Mesendoderm (in vitro differentiated cells): ENCODE measurements around the gene B4GALT6.
A peak's percentile ranks its signal among the peaks of the same experiment; 100 is the strongest.

Experiments used
- DNase-seq: peaks from one replicate; pipeline ENCODE4 v3.0.0; 2013
- H2AK5ac ChIP-seq: 2 replicates; pipeline ENCODE4 v1.6.1; 2013; ENCODE audit warnings: low read length, inconsistent platforms
- H2BK120ac ChIP-seq: 2 replicates; pipeline ENCODE4 v1.6.1; 2013; ENCODE audit warnings: low read depth, mild to moderate bottlenecking, low read length, moderate library complexity, mixed read lengths
- H2BK15ac ChIP-seq: replicated peaks from 2 replicates; pipeline ENCODE4 v1.6.1; 2013; ENCODE audit warnings: low read depth, mild to moderate bottlenecking, moderate library complexity
- H2BK5ac ChIP-seq: 2 replicates; pipeline ENCODE4 v1.6.1; 2013; ENCODE audit warnings: low read length, inconsistent platforms
- H3K18ac ChIP-seq: 2 replicates; pipeline ENCODE4 v1.6.1; 2013; ENCODE audit warnings: mild to moderate bottlenecking, low read length, mixed read lengths
- H3K23ac ChIP-seq: one replicate; pipeline ENCODE4 v1.6.1; 2013; ENCODE audit warnings: low read length
- H3K27ac ChIP-seq: 2 replicates; pipeline ENCODE4 v1.5.1; 2013; ENCODE audit warnings: low read depth, mild to moderate bottlenecking, inconsistent platforms, low read length, moderate library complexity
- H3K27me3 ChIP-seq: 2 replicates; pipeline ENCODE4 v1.6.1; 2013; ENCODE audit warnings: low read length, control low read depth, mild to moderate bottlenecking, inconsistent platforms; ENCODE audit not compliant: insufficient read depth, poor library complexity
- H3K36me3 ChIP-seq: 2 replicates; pipeline ENCODE4 v1.6.1; 2013; ENCODE audit warnings: low read length, inconsistent platforms; ENCODE audit not compliant: control insufficient read depth, insufficient read depth
- H3K4ac ChIP-seq: one replicate; pipeline ENCODE4 v1.6.1; 2013; ENCODE audit warnings: low read depth, mild to moderate bottlenecking, low read length, moderate library complexity
- H3K4me1 ChIP-seq: 2 replicates; pipeline ENCODE4 v1.6.1; 2013; ENCODE audit warnings: low read depth, low read length, inconsistent platforms; ENCODE audit not compliant: control insufficient read depth
- H3K4me2 ChIP-seq: 2 replicates; pipeline ENCODE4 v1.6.1; 2013; ENCODE audit warnings: low read length
- H3K4me3 ChIP-seq: 2 replicates; pipeline ENCODE4 v1.5.1; 2013; ENCODE audit warnings: mild to moderate bottlenecking, low read length
- H3K56ac ChIP-seq: one replicate; pipeline ENCODE4 v1.6.1; 2013; ENCODE audit warnings: low read length
- H3K79me1 ChIP-seq: 2 replicates; pipeline ENCODE4 v1.6.1; 2013; ENCODE audit warnings: low read length, inconsistent platforms
- H3K79me2 ChIP-seq: 2 replicates; pipeline ENCODE4 v1.6.1; 2013; ENCODE audit warnings: mild to moderate bottlenecking, low read length; ENCODE audit not compliant: control insufficient read depth, insufficient read depth
- H3K9ac ChIP-seq: 2 replicates; pipeline ENCODE4 v1.6.1; 2013; ENCODE audit warnings: low read length, inconsistent platforms
- H4K5ac ChIP-seq: one replicate; pipeline ENCODE4 v1.6.1; 2013; ENCODE audit warnings: low read length
- H4K8ac ChIP-seq: one replicate; pipeline ENCODE4 v1.6.1; 2013; ENCODE audit warnings: low read depth, mild to moderate bottlenecking, control low read depth, low read length, moderate library complexity
- WGBS: extraction: QIAGEN DNeasy Blood & Tissue Kit; methylation state at CpG from one replicate; pipeline ENCODE4 v1.1.7; 2013; ENCODE audit warnings: low lambda C conversion rate, missing lambda C conversion rate; ENCODE audit not compliant: insufficient coverage; ENCODE audit errors: extremely low coverage; 5-methylcytosine and 5-hydroxymethylcytosine counted together

B4GALT6 gene

GRCh38 chr18:31711365-31712172, 27.2 kb upstream of the B4GALT6 start:
- Histone ChIP-seq H3K9ac (no peak overlapping the region), H3K4me1 (no peaks in the 10 kb centered on the region), H3K79me1 (no peaks in the 10 kb centered on the region), H3K27me3 (no peaks in the 10 kb centered on the region), H2BK5ac (no peak overlapping the region), H3K4me2 (no peak overlapping the region), H3K27ac (no peak overlapping the region), H4K5ac (no peak overlapping the region), H3K4ac (no peak overlapping the region), H2AK5ac (no peak overlapping the region), H3K79me2 (no peaks in the 10 kb centered on the region), H3K56ac (no peak overlapping the region), H2BK15ac (no peak overlapping the region), H2BK120ac (no peak overlapping the region), H3K18ac (peak overlapping the region; percentile 24), H3K36me3 (no peaks in the 10 kb centered on the region), H3K23ac (no peak overlapping the region), H3K4me3 (no peak overlapping the region), H4K8ac (no peak overlapping the region)
- DNase-seq = no peak
- WGBS = no CpG with 5 or more reads among the region's 3 CpGs

- H3K4me3 ChIP-seq = no peak overlapping the region
- H2BK120ac ChIP-seq = no peak overlapping the region
- no peak overlapping the region for H3K18ac ChIP-seq
- H3K23ac ChIP-seq = no peak overlapping the region
- no peak overlapping the region for H3K4me2 ChIP-seq
- no peaks in the 10 kb centered on the region for H3K79me2 ChIP-seq
- H3K9ac ChIP-seq = no peak overlapping the region
- H3K4ac ChIP-seq = no peak overlapping the region
- no peaks in the 10 kb centered on the region for H3K27me3 ChIP-seq
- H3K36me3 ChIP-seq = no peaks in the 10 kb centered on the region
- DNase-seq = peak; percentile 31
- no peak overlapping the region for H2BK15ac ChIP-seq
- H2AK5ac ChIP-seq = no peak overlapping the region
- no peak overlapping the region for H3K27ac ChIP-seq
- H3K4me1 ChIP-seq = no peaks in the 10 kb centered on the region
- no peaks in the 10 kb centered on the region for H3K79me1 ChIP-seq
- no peak overlapping the region for H4K5ac ChIP-seq
- no CpG with 5 or more reads among the region's 3 CpGs for WGBS
- no peak overlapping the region for H2BK5ac ChIP-seq
- H4K8ac ChIP-seq = no peak overlapping the region
- H3K56ac ChIP-seq = no peak overlapping the region
Measured at GRCh38 chr18:31710826-31711225, 26.4 kb upstream of the B4GALT6 start.

- no peak overlapping the region for H4K8ac ChIP-seq
- H3K4ac ChIP-seq = no peak overlapping the region
- no peaks in the 10 kb centered on the region for H3K79me1 ChIP-seq
- H3K79me2 ChIP-seq = no peaks in the 10 kb centered on the region
- H3K27me3 ChIP-seq = no peaks in the 10 kb centered on the region
- no peak for DNase-seq
- no peak overlapping the region for H3K27ac ChIP-seq
- no peak overlapping the region for H4K5ac ChIP-seq
- H3K23ac ChIP-seq = no peak overlapping the region
- no peaks in the 10 kb centered on the region for H3K4me1 ChIP-seq
- H2BK5ac ChIP-seq = no peak overlapping the region
- no peak overlapping the region for H2AK5ac ChIP-seq
- no peak overlapping the region for H3K4me3 ChIP-seq
- H3K9ac ChIP-seq = no peak overlapping the region
- no peak overlapping the region for H2BK15ac ChIP-seq
- no peaks in the 10 kb centered on the region for H3K36me3 ChIP-seq
- H3K18ac ChIP-seq = no peak overlapping the region
- no peak overlapping the region for H2BK120ac ChIP-seq
- H3K56ac ChIP-seq = no peak overlapping the region
- H3K4me2 ChIP-seq = no peak overlapping the region
Measured at GRCh38 chr18:31707815-31708214, 23.4 kb upstream of the B4GALT6 start.

- Histone ChIP-seq H3K4ac (peak overlapping the region; percentile 4), H3K4me2 (no peak overlapping the region), H2BK120ac (no peak overlapping the region), H3K27ac (no peak overlapping the region), H3K4me3 (no peak overlapping the region), H3K79me1 (no peaks in the 10 kb centered on the region), H3K56ac (no peak overlapping the region), H3K4me1 (no peaks in the 10 kb centered on the region), H4K5ac (no peak overlapping the region), H4K8ac (no peak overlapping the region), H3K18ac (no peak overlapping the region), H3K36me3 (no peaks in the 10 kb centered on the region), H3K79me2 (no peaks in the 10 kb centered on the region), H2BK15ac (no peak overlapping the region), H2BK5ac (no peak overlapping the region), H3K23ac (no peak overlapping the region), H3K27me3 (no peaks in the 10 kb centered on the region), H3K9ac (no peak overlapping the region), H2AK5ac (no peak overlapping the region)
- no CpG with 5 or more reads among the region's 3 CpGs for WGBS
- DNase-seq = no peak
Measured at GRCh38 chr18:31702449-31702848, 18.1 kb upstream of the B4GALT6 start.

GRCh38 chr18:31701744-31702143, 17.4 kb upstream of the B4GALT6 start:
- Histone ChIP-seq H3K36me3 (no peaks in the 10 kb centered on the region), H2BK120ac (no peak overlapping the region), H3K4me1 (no peaks in the 10 kb centered on the region), H2BK5ac (no peak overlapping the region), H3K27me3 (no peaks in the 10 kb centered on the region), H3K4ac (no peak overlapping the region), H3K79me2 (no peaks in the 10 kb centered on the region), H3K79me1 (no peaks in the 10 kb centered on the region), H3K9ac (no peak overlapping the region), H3K56ac (no peak overlapping the region), H2AK5ac (no peak overlapping the region), H3K27ac (no peak overlapping the region), H3K4me2 (no peak overlapping the region), H3K23ac (no peak overlapping the region), H4K8ac (no peak overlapping the region), H2BK15ac (no peak overlapping the region), H3K4me3 (no peak overlapping the region), H4K5ac (no peak overlapping the region), H3K18ac (no peak overlapping the region)
- no CpG with 5 or more reads among the region's 1 CpG for WGBS
- no peak for DNase-seq

GRCh38 chr18:31700990-31701389, 16.6 kb upstream of the B4GALT6 start:
- no peaks in the 10 kb centered on the region for H3K27me3 ChIP-seq
- no peaks in the 10 kb centered on the region for H3K79me2 ChIP-seq
- no peak overlapping the region for H3K23ac ChIP-seq
- DNase-seq = no peak
- no peak overlapping the region for H3K56ac ChIP-seq
- no peaks in the 10 kb centered on the region for H3K4me1 ChIP-seq
- no peaks in the 10 kb centered on the region for H3K36me3 ChIP-seq
- no peak overlapping the region for H3K4me3 ChIP-seq
- no peak overlapping the region for H4K8ac ChIP-seq
- H2BK5ac ChIP-seq = no peak overlapping the region
- no peak overlapping the region for H3K18ac ChIP-seq
- H2BK120ac ChIP-seq = no peak overlapping the region
- H2AK5ac ChIP-seq = no peak overlapping the region
- H3K27ac ChIP-seq = no peak overlapping the region
- no peak overlapping the region for H3K4ac ChIP-seq
- no peak overlapping the region for H4K5ac ChIP-seq
- WGBS = no CpG with 5 or more reads among the region's 1 CpG
- no peaks in the 10 kb centered on the region for H3K79me1 ChIP-seq
- H2BK15ac ChIP-seq = no peak overlapping the region
- no peak overlapping the region for H3K4me2 ChIP-seq
- no peak overlapping the region for H3K9ac ChIP-seq
